HG02852 (cell line): Measurements from ENCODE around the gene ARRB2.
"Not testable (repeated sequence)": the region's sequence is repeated elsewhere in the genome, so short reads cannot be mapped to it uniquely, and the experiment has no call there.

Experiments used
- ATAC-seq: cut with Tn5 transposase; IDR thresholded peaks from one replicate; pipeline ENCODE4 v1.9.1; 2021; ENCODE audit warnings: mild to moderate bottlenecking, moderate library complexity; ENCODE audit not compliant: unreplicated experiment

ARRB2 gene

GRCh38 chr17:4699401-4700056 lies 10.9 kb upstream of the ARRB2 start:
- not testable (repeated sequence) for ATAC-seq

- no peak for ATAC-seq
Observed at GRCh38 chr17:4701116-4701515, 9.3 kb upstream of the ARRB2 start.

- no peak for ATAC-seq
Observed at GRCh38 chr17:4703330-4703691, 7.1 kb upstream of the ARRB2 start.

- not testable (repeated sequence) for ATAC-seq
Observed at GRCh38 chr17:4704574-4704907, 5.9 kb upstream of the ARRB2 start.

GRCh38 chr17:4704991-4705390 lies 5.4 kb upstream of the ARRB2 start:
- no peak for ATAC-seq

- no peak for ATAC-seq
Observed at GRCh38 chr17:4706121-4706520, 4.3 kb upstream of the ARRB2 start.

GRCh38 chr17:4708436-4708835 lies 2.0 kb upstream of the ARRB2 start:
- ATAC-seq, result no peak

- ATAC-seq, result peak; percentile 3
Observed at GRCh38 chr17:4710693-4711634, 532 bp downstream of the ARRB2 start.

GRCh38 chr17:4711661-4712181 lies 1.3 kb downstream of the ARRB2 start:
- no peak for ATAC-seq

- ATAC-seq, result no peak
Observed at GRCh38 chr17:4712526-4712925, 2.1 kb downstream of the ARRB2 start.

GRCh38 chr17:4714340-4715062 lies 4.1 kb downstream of the ARRB2 start:
- not testable (repeated sequence) for ATAC-seq

GRCh38 chr17:4715063-4715744 lies 4.8 kb downstream of the ARRB2 start:
- ATAC-seq, result no peak

GRCh38 chr17:4716081-4716480 lies 5.6 kb downstream of the ARRB2 start:
- no peak for ATAC-seq

- no peak for ATAC-seq
Observed at GRCh38 chr17:4717791-4718190, 7.4 kb downstream of the ARRB2 start.

- ATAC-seq, result no peak
Observed at GRCh38 chr17:4718276-4718675, 7.8 kb downstream of the ARRB2 start.

- no peak for ATAC-seq
Observed at GRCh38 chr17:4719146-4719545, 8.7 kb downstream of the ARRB2 start.

- no peak for ATAC-seq
Observed at GRCh38 chr17:4719684-4720221, 9.3 kb downstream of the ARRB2 start.

GRCh38 chr17:4720787-4721186 lies 10.4 kb downstream of the ARRB2 start:
- ATAC-seq, result no peak

GRCh38 chr17:4721203-4722135 lies 11.0 kb downstream of the ARRB2 start:
- ATAC-seq, result no peak
